HEK293 (cell line): ENCODE measurements around the gene SLC36A1.

Source experiments
- CTCF ChIA-PET: fragments of 350-600 bp; formaldehyde crosslinking; extraction: SDS; loops from one replicate; lab custom pipeline; 2021; ENCODE audit warnings: antibody characterized with exemption; lab: Yijun Ruan, JAX
- POLR2A ChIA-PET: fragments of 300-600 bp; formaldehyde crosslinking; extraction: SDS; loops from one replicate; lab custom pipeline; 2020; ENCODE audit warnings: antibody characterized with exemption, inconsistent platforms; lab: Yijun Ruan, JAX
- H3K27ac ChIP-seq: fragments of 200-500 bp; sonication (Bioruptor generic); 2 replicates; pipeline ENCODE4 v1.5.1; 2014; ENCODE audit warnings: low read depth, low read length, control low read depth, inconsistent platforms; ENCODE audit errors: extremely low read depth
- H3K36me3 ChIP-seq, 2 experiments: fragments of 200-500 bp in 1 of 2; sonication (Bioruptor generic) in 1 of 2; 1 replicate in 1 of 2; 2 replicates in 1 of 2; pipeline ENCODE4 v1.5.1; 2014 to 2017; ENCODE audit warnings: inconsistent platforms in 2 of 2, low read length in 2 of 2; ENCODE audit not compliant: control insufficient read depth in 2 of 2, insufficient read depth in 1 of 2
- H3K4me1 ChIP-seq: fragments of 200-500 bp; sonication (Bioruptor generic); 2 replicates; pipeline ENCODE4 v1.5.1; 2014; ENCODE audit warnings: mild to moderate bottlenecking, low read length, inconsistent platforms; ENCODE audit not compliant: control insufficient read depth, insufficient read depth
- H3K4me3 ChIP-seq: 2 replicates; pipeline ENCODE4 v1.5.1; 2011; ENCODE audit warnings: low read depth, mild to moderate bottlenecking, control low read depth, low read length, moderate library complexity
- H3K9me3 ChIP-seq: fragments of 200-500 bp; sonication (Bioruptor generic); 2 replicates; pipeline ENCODE4 v1.5.1; 2014; ENCODE audit warnings: low read depth, low read length, inconsistent platforms; ENCODE audit not compliant: control insufficient read depth, insufficient read depth
- IKZF3 ChIP-seq: fragments of 450-650 bp; IDR thresholded peaks from 2 replicates; pipeline ENCODE4 v1.5.0; 2018; ENCODE audit warnings: missing biosample characterization, mild to moderate bottlenecking, missing genetic modification characterization, moderate library complexity
- PBX3 ChIP-seq: sonication (generic); formaldehyde crosslinking; IDR thresholded peaks from 2 replicates; pipeline ENCODE4 v1.8.1; 2022; ENCODE audit warnings: mild to moderate bottlenecking, moderate library complexity, missing genetic modification reagents
- PRDM4 ChIP-seq: fragments of 450-650 bp; formaldehyde crosslinking; IDR thresholded peaks from 2 replicates; pipeline ENCODE4 v1.5.1; 2017; ENCODE audit warnings: missing biosample characterization, missing genetic modification characterization
- SCRT1 ChIP-seq: fragments of 450-650 bp; formaldehyde crosslinking; IDR thresholded peaks from 2 replicates; pipeline ENCODE4 v1.5.1; 2016; ENCODE audit warnings: missing biosample characterization, missing genetic modification characterization, borderline replicate concordance
- SETDB1 ChIP-seq: IDR thresholded peaks from one replicate; pipeline ENCODE4 v1.6.1; 2017; ENCODE audit warnings: mild to moderate bottlenecking, low read length, moderate library complexity, mixed read lengths; ENCODE audit not compliant: insufficient read length
- SP2 ChIP-seq: fragments of 450-650 bp; formaldehyde crosslinking; IDR thresholded peaks from 2 replicates; pipeline ENCODE4 v1.5.1; 2016; ENCODE audit warnings: missing biosample characterization, missing genetic modification characterization
- SP3 ChIP-seq: fragments of 450-650 bp; formaldehyde crosslinking; IDR thresholded peaks from 2 replicates; pipeline ENCODE4 v1.5.1; 2016; ENCODE audit warnings: missing biosample characterization, missing genetic modification characterization
- TRIM28 ChIP-seq: IDR thresholded peaks from 2 replicates; pipeline ENCODE4 v1.6.1; 2011; ENCODE audit warnings: low read length, control low read depth, borderline replicate concordance
- ZBTB11 ChIP-seq: fragments of 450-650 bp; formaldehyde crosslinking; conservative IDR thresholded peaks from 2 replicates; pipeline ENCODE4 v1.5.1; 2016; ENCODE audit warnings: low read depth, missing biosample characterization, missing genetic modification characterization
- ZBTB49 ChIP-seq: fragments of 450-650 bp; formaldehyde crosslinking; IDR thresholded peaks from 2 replicates; pipeline ENCODE4 v1.5.1; 2016; ENCODE audit warnings: missing biosample characterization, missing genetic modification characterization, low read depth
- ZBTB8A ChIP-seq: fragments of 450-650 bp; formaldehyde crosslinking; IDR thresholded peaks from 2 replicates; pipeline ENCODE4 v1.5.1; 2016; ENCODE audit warnings: missing biosample characterization, missing genetic modification characterization
- ZNF16 ChIP-seq: fragments of 450-650 bp; formaldehyde crosslinking; IDR thresholded peaks from 2 replicates; pipeline ENCODE4 v1.5.1; 2016; ENCODE audit warnings: low read depth, missing biosample characterization, missing genetic modification characterization
- ZNF248 ChIP-seq: fragments of 450-650 bp; formaldehyde crosslinking; IDR thresholded peaks from 2 replicates; pipeline ENCODE4 v1.5.1; 2017; ENCODE audit warnings: missing biosample characterization, missing genetic modification characterization
- ZNF266 ChIP-seq: fragments of 450-650 bp; formaldehyde crosslinking; IDR thresholded peaks from 2 replicates; pipeline ENCODE4 v1.5.1; 2016; ENCODE audit warnings: missing biosample characterization, missing genetic modification characterization, low read depth
- ZNF529 ChIP-seq: fragments of 450-650 bp; formaldehyde crosslinking; IDR thresholded peaks from 2 replicates; pipeline ENCODE4 v1.5.1; 2017; ENCODE audit warnings: missing genetic modification characterization, missing biosample characterization; ENCODE audit not compliant: insufficient replicate concordance
- ZNF548 ChIP-seq: fragments of 450-650 bp; formaldehyde crosslinking; IDR thresholded peaks from 2 replicates; pipeline ENCODE4 v1.5.1; 2016; ENCODE audit warnings: missing biosample characterization, missing genetic modification characterization
- ZNF585B ChIP-seq: fragments of 450-650 bp; formaldehyde crosslinking; IDR thresholded peaks from 2 replicates; pipeline ENCODE4 v1.5.1; 2016; ENCODE audit warnings: missing biosample characterization, missing genetic modification characterization
- ZXDB ChIP-seq: fragments of 450-650 bp; formaldehyde crosslinking; IDR thresholded peaks from 2 replicates; pipeline ENCODE4 v1.5.1; 2016; ENCODE audit warnings: missing biosample characterization, missing genetic modification characterization

The SLC36A1 gene

GRCh38 chr5:151417712-151418111, 29.7 kb upstream of the SLC36A1 start:
- Histone ChIP-seq H3K4me1 (no peaks in the 10 kb centered on the region), H3K9me3 (no peaks in the 10 kb centered on the region), H3K36me3 (no peaks in the 10 kb centered on the region), H3K4me3 (no peak overlapping the region), H3K27ac (no peak overlapping the region)
- ChIA-PET CTCF (no interaction called here), POLR2A (no interaction called here)
- peak; percentile 92; the same call in 1 of the 2 replicates for TF ChIP-seq TRIM28
- no peak for TF ChIP-seq ZNF266 (tag by site-specific recombination)
- peak; percentile 99 for TF ChIP-seq ZNF585B (tag by site-specific recombination)
- TF ChIP-seq SETDB1: peak; percentile 77
- no peak for TF ChIP-seq ZBTB8A (tag by site-specific recombination)

GRCh38 chr5:151420127-151420526, 27.3 kb upstream of the SLC36A1 start:
- no peaks in the 10 kb centered on the region for H3K36me3 ChIP-seq
- TF ChIP-seq ZBTB49 (tag by site-specific recombination): no peak
- TF ChIP-seq SP3: no peak
- TF ChIP-seq ZNF548 (tag by site-specific recombination): no peak
- no peak for TF ChIP-seq SP2 (tag by site-specific recombination)
- no peak for TF ChIP-seq ZBTB11
- TF ChIP-seq ZXDB (tag by site-specific recombination): no peak
- no peak for TF ChIP-seq IKZF3 (tag by site-specific recombination)
- no peak for TF ChIP-seq ZNF16 (tag by site-specific recombination)
- no peak for TF ChIP-seq SCRT1 (tag by site-specific recombination)
- TF ChIP-seq ZNF529 (tag by site-specific recombination): no peak
- TF ChIP-seq PBX3 (CRISPR knock-in tag): no peak
- no peak for TF ChIP-seq PRDM4 (tag by site-specific recombination)
- no peak for TF ChIP-seq ZNF248 (tag by site-specific recombination)
- no peak overlapping the region for H3K27ac ChIP-seq
- H3K9me3 ChIP-seq: no peaks in the 10 kb centered on the region
- POLR2A ChIA-PET: no interaction called here
- no peaks in the 10 kb centered on the region for H3K4me1 ChIP-seq
- CTCF ChIA-PET: no interaction called here
- H3K4me3 ChIP-seq: no peak overlapping the region
